ENCODE measurements around the gene DTHD1. TPM values are rescaled to one million over a fixed set of nuclear protein-coding genes. Genes with fewer than 3 reads are reported as not detected.

Gene DTHD1
- total RNA-seq, 1 donor from 2014 or later: not detected

DNA sequence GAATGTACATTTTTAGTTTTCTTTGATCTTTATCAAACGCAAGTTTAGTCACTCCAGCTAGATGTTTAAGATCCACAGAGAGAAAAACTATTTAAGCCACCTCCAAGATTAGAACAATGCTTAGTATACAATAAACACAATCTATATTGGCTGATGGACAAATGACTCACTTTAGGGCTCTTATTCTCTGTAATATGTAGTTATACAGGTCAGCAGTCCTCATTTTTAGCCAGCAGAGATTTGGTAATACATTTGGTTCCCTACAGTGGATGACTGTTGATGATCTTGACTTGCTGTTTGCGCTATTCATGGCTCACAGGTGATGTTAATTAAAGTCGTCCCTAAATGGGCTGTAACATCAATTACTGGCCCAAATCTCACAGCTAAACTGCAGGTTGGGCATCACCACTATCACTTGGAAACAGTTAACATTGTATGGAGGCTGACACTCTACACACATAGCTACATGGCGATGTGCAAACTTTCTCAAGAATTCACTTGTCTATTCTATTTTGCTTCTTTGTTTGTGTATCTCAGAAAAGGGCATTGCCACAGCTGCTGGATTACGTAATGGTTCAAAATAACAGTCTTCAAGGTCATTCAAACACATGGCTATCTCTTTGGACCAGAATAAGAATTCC is 11.8 kb upstream of the DTHD1 start:
- DNase-seq: no peak

DNA sequence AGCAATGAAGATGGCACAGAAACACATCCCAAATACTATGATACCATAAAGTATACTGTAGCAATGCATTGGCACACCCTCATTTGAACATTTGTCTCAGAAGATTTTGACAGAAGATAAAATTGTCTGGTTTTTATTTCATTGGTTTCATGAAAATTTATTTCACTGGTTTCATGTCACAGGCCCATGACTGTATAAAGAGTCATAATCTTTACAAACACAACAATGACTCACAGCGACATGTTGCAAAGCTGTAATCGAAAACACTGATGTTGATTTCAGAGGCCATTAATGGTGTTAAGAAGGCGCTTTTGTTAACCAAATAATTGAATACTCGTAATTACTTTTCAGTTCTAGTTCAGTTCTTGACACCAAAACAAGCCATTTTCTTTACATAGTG is 8.1 kb upstream of the DTHD1 start:
- no peak for DNase-seq

DNA sequence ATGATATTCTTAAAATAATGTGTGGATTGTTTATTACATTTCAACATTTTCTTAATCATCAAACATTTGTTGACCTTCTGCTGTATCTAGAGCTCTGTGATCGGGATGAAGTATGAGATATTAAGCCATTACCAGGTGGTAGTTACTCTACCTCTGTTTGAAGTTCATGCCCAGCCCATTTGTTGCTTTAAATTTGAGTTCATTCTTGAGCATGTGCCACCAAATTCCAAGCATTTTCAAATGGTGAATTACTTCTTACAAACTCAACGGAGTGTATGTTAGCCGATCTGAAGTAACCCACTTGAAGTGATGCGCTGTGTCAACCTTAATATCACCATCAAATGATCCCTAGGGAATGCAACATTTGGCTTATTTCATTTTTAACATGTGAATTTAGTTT is 7.3 kb upstream of the DTHD1 start:
- no peak for DNase-seq

DNA sequence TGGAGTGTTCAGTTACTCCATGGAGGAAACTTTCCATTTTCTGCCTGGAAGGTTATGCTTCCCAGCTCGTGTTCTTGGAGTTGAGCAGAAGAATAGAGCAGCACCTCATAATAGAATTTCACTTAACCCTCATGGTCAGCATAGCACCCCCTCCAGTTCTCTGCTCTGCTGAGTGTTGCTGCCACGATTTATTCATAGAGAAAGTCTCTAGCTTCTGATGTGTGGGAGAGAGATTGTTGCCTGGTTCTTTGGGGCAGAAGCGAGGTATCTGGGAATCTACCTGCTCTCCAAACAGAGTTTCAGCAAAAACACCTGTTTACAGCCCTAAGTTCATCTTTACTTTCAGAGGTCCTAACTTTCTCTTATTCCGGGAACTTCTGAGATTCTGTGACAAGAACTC is 3.9 kb upstream of the DTHD1 start:
- no peak for DNase-seq

DNA sequence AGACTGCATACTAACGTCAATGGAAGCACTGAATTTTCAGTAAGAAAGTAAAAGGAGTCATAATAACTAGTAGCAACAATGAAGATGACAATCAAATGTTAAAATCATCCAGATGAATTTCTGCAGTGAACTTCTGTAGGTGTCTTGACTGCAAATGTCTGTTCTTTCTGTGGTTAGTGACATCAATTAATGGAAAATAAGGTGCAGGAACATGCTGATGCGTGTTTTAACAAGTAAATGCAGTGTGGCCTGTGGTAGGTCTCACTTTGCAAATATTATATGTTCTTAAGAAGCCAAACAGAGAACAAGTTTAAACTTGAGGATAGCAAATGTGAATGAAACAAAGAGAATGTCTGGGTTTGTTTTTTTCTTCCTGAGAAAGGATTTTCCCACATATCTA is 2.6 kb upstream of the DTHD1 start:
- DNase-seq: no peak

DNA sequence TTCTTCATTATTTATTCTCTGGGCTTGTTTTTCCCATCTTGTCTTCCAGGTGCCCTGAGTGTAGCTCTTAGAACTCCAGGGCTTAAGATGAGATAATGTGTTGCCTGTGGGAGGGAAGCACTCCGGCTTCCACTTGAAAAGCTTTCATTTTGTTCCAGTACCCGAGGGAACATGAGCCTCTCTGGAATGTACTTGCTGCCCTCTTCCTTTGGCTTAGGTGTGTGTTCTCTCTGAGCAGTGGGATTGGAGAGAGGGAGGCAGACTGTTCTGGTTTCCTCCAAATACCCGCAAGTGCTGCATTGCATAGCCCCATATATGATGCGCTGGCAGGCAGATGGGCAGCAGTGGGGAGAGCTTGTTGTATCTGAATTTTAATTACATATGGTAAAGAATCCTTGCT is 861 bp upstream of the DTHD1 start:
- no peak for DNase-seq

DNA sequence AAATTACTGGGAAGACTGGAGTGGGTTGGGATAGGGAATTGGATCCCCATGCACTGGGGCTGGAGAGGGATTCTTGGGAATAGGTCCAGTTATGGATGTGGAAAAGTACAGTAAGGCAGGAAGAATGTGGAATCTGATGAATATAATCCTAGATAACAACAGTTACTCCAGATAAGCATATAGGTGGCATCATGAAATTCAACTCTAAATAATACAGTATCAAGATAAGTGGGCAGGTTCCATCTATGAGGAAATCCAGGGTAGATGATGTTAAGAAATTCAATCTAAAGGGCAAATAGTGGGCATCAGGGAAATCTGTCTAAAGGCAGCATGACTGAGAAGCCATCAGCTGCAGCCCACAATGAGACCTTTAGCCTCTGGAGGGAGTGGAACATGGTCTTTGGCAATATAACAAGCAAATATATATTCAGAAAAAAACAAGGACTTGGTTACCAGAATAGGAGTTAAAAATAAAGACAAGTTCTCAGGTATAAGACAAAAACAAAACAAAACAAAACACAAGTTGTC is 1.2 kb downstream of the DTHD1 start:
- no peak for DNase-seq

DNA sequence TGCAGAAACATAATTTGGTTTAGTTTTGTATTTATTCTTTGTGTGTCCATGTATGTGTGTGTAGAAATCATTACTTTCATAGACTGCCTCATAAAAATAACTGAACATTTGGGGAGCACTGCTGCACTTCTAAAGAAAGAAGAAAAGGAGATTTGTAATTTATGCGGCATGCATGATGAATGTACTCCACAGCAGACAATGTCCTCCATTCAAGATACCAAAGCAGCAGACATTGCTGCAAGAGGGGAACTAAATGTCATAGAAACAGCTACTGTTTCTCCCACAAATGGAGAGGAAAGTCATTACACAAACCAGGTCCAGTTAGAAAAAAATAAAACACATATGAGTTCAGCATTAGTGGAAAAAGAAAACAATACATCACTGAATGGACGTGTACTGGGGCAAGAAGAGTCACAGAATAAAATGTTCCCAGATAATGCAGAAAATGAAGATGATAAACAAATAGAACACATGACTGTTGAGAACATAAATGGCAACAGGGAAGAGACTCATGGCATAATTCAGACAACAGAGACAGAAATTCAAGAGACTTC is 2.6 kb downstream of the DTHD1 start:
- no peak for DNase-seq

DNA sequence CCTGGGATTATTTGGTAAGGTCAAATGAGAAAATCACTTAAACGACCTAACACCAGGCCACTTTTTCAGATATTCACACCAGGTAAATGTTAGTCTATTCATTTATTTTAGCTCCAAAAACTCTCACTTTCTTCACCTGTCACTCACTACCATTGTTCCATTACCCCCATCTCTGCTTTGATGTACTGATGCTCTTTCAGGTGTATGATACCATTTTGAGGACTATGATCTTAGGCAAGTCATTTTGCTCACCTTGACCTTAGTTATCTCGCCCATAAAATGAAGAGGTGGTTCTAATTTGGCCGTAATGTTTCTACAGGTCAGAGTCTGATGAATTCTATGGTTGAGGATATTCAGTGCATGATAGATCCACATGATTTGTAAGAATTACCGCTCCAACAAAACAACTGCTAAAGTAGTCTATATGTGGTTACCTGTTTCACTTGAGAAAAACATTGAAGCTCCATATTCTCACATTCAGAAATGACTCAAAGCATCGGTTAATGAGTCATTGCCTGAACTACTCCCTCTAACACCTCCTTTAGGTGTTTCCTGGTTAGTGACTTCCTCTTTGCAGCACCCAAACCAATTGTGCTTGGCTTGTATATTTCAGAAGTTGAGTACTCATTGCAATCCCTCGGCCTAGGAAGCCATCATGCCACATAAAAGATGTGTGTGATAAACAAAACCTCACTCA is 4.5 kb downstream of the DTHD1 start:
- DNase-seq: no peak

DNA sequence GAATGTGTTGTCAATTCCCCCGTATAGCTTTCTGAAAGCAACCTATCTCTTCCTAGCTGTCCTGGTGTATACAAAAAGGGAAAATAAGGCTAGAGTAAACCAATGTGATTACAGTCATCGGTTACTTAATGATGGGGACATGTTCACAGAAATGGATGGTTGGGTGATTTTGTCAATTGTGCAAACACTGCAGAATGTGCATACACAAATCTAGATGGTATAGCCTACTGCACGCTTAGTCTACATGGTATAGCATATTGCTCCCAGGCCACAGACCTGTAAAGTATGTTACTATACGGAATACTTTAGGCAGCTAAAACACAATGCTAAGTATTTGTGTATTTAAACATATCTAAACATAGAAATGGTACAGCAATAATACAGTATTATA is 5.1 kb downstream of the DTHD1 start:
- DNase-seq: no peak

DNA sequence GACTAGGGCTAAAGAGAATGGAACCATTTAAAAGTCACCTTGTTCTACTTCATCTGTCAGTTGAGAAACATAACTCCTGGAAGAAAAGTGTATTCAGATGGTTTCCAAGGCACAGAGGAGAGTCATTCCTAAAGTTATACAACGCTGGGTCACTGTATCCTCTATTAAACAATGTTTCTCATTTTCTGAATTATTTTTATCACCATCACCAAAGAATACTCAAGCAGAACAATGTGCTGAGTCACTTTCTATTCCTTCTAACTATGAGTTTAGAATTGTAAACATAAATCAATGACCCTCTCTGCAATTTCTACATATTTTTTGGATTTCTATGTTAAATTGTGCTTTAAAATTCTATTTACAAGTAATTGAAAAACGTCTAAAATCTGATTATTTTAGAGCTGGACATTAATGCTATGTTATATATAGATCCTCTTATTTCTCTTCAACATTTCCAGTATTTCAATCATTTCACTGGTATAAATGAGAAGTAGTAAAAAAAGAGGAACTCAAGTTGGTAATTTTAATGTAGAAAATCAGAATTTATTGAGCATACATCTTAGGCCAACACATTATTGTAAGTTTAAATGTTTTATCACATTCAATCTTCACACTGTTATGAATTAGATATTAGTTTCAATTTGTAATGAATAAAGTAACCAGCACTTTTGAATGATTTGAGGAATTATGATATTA is 7.5 kb downstream of the DTHD1 start:
- no peak for DNase-seq

DNA sequence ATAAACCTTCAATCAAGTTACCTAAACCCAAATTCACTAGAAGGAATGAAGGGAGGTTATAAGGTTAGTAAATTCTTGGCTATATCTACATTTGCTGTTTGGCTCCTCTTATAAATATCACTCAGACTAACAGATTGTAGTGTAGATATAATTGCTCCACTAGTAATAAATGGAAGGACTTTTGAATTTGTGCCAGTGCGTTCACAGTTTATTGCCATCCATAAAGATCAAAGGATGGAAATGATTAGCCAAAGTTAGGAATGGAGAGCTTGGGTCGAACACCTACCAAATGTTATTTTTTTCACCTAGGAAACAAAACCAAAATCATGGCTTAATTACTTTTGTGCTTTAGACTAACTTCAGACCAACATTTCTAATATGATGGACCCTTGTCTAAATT is 9.2 kb downstream of the DTHD1 start:
- no peak for DNase-seq

DNA sequence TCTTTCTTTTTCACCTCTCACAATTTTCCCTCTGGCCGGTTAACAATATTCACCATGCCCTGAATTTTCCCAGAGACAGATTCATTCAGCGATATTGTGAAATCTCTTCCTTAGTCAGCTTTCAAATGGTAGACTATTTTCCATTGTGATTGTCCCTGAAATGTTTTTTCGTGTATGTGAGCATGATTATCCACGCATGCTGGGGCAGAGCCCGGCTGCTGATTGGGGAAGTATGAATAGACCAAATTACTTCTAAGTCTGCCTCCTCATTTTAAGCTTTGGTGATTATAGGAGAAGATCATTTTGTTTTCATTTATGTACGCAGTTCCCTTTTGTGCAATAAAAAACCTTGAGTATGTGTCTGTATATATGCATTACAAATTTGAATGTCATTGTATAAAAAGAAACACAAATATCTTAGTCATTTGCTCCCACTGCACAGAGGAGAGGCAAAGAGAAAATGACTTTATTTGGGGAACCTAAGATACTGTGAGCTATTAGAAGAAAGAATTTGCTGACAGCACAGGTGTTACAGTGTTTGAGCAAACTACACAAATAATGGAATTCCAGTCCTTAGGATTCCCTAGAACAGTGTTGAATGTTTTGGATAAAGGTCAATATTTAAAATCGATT is 11.3 kb downstream of the DTHD1 start:
- DNase-seq: no peak

DNA sequence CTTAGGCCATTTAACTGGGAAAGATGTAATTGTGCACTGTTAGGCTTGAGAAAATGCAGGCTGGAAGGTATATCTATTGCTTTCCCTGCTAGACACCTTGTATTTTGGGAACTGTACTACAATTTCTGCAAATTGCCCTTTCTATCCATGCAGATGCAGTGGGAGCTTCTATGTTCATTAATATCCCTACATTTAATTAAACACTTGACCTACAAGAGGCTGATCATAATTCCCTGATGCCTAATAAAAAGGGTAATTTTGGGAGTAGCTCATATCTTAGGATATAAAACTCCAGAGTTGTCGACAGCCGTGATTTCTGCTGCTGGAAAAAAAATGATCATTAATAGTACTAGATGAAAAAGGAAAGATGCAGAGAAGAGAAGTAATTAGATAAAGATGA is 19.7 kb downstream of the DTHD1 start:
- no peak for DNase-seq

DNA sequence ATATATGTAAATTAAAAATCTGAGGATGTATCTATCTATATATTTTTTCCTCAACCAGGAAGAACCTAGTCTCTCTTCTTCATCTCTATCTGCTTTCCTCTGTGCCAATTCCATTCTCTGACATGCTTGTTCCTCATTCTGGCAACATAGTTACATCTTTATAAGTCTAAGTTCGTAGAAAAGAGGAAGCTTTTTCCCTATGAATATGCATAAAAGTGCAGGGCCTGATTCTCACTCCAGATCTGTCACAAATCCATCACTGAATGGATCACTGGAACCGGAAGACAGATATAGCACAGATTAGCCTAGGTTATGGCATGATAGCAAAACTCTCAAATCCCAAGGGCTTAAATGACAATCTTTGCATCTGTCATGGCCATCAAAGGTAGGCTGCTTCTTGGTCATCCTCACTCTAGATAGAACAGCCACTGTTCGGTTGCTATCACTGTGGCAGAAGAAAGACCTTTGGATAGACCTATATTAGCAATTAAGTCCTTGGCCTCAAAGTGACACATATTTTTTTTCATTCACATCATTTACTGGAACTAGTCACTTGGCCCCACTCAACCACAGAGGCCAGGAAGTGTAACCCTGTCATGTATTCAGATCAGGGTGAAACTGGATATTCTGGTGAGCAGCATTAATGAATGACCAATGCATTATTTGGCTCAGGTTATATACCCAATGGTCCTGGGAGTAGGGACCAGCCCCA is 22.2 kb downstream of the DTHD1 start:
- DNase-seq: no peak

DNA sequence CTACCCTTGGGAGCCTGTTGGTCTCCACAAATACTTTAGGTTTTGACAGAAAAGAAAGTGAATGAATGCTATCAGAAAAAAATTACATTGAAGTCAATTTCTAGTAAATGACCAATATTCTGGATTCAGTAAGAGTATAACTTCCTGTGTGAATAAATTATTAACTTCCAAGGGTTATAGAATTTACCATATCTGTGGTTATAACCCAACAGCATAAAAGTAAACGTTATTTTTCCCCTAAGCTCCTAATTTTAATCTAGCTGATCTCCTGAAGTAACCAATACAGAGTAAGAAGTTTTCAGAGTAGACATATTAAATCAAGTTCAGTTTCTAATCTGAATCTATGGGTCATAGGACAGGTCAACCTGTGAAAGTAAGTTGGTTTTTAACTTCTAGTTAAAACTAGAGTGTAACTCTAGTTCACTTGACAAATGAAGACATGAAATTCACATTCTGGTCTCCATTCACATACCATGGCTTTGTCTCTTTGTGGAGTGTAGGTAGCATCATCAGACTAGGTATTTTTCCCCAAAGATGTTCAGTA is 22.8 kb downstream of the DTHD1 start:
- no peak for DNase-seq

DNA sequence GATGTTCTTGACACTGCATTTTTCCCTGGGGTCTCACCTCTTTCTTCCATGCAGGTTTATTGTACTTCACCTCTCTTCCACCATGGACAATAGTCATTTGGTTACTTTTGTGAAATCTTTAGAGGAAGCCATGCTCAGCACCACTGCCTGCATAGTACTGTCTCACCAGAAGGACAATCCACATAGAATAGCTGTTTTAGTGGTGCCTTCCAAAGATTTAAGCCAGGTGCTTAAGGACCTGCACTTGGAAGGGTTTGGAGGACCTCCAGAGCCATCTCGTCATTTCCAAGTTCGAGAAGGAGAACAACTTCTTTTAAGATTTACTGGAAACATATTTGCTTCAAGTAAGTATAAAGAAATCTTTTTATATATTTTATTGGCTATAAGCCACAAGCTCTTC is 26.7 kb downstream of the DTHD1 start:
- no peak for DNase-seq

DNA sequence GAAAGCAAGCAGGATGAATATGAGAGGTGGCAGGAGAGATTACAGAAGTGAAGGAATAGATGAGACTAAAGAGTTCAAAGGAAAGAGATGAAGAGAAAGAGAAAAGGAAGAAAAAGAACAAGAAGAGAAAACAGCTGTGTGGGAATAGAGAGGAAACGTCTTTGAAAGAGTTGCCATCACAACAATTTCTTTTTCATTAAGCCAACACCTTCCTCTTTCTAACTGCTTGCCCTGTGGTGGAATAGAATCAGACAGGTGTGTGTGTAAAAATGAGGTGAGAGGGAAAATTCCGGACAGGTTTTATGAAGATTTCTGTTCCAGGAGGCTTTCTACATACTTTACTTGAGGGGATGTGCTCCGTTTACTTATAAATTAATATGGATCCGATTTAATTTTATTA is 28.8 kb downstream of the DTHD1 start:
- no peak for DNase-seq

DNA sequence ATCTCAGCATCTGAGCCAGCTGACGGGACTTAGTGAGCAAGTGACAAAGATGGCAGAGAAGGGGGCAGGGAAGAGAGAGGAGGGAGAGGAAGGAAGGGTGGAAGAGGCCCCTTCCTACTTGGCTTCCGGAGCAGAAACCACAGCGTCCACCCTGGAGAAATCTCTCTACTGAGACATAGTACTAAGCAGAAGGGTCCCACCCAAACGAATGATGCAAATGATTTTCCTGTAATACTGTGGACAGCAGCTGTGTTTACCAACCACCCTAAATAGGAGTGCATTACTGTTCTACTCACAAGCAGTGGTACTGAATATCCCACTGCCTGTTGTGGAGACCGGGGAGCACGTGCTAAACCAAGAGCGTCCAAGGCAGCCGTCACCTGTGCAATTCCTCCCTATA is 29.4 kb downstream of the DTHD1 start:
- no peak for DNase-seq

DNA sequence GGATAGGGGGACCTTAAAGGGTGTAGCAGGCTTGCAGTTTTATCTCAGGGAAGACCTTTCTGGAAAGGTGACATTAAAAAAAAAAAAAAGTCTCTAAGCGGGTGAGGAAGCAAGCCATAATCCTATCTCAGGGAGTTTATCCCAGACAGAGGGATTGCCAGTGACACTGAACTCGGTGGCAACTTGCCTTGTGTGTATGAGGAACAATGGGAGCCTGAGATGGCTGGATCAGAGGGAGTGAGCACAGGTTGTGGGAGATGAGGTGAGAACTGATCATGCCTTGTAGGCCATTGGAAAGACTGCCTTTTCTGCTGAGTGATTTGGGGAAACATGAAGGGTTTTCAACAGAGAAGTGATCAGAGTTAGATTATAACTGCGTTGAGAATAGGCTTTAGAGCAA is 31.1 kb downstream of the DTHD1 start:
- no peak for DNase-seq

DNA sequence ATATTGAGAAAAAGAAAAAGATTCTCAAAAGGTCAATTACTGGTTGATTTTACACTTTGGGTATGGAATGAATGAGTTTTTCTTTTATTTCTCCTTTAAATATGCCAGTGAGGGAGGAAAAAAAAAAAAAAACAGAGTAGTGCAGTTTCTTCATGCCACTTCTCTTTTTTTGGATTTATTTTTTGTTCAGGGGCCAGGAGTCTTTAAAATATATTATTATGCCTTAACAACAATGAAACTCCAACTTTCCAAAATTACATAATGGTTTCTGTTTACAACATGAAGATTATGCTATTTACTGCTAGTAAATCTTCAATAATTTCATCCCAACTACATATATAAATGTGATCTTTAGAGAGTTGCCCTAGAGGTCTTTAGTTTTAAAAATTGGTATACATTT is 31.9 kb downstream of the DTHD1 start:
- DNase-seq: no peak

DNA sequence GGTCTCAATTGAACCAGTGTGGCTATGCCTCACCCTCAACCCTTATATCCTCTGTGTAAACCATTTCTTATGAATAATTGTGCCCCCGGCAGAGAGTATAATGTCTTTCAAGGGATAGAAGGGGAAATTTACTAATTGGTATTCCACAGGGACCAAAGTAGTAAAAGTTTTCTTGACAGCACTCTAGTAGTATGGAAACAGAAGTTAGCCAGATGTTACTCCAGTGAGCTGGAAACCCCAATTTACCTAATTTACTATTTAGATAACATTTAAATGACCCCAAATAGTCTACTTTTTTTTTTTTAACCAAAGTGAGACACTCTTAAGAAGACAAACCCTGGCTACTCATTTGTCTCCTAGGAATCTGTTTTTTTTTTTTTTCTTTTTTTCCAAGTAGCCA is 32.3 kb downstream of the DTHD1 start:
- DNase-seq: no peak

All from dermis blood vessel endothelial cell (primary cell).